Mesodermal cell (in vitro differentiated cells): Measurements from ENCODE around the gene NDST1.

Experiments
- H3K27ac ChIP-seq: 2 replicates; pipeline ENCODE4 v1.7.0; 2013; ENCODE audit warnings: mild to moderate bottlenecking, low read depth, low read length, moderate library complexity; ENCODE audit not compliant: severe bottlenecking
- H3K36me3 ChIP-seq: 2 replicates; pipeline ENCODE4 v1.7.1; 2013; ENCODE audit warnings: mild to moderate bottlenecking, low read length, moderate library complexity; ENCODE audit not compliant: control insufficient read depth, insufficient read depth
- H3K4me1 ChIP-seq: one replicate; pipeline ENCODE4 v1.7.1; 2013; ENCODE audit warnings: mild to moderate bottlenecking, low read length; ENCODE audit not compliant: insufficient read depth, control insufficient read depth, poor library complexity, severe bottlenecking
- H3K4me3 ChIP-seq: 2 replicates; pipeline ENCODE4 v1.7.0; 2013; ENCODE audit warnings: low read length, control low read depth, mild to moderate bottlenecking; ENCODE audit not compliant: insufficient read depth, poor library complexity, severe bottlenecking; ENCODE audit errors: extremely low read depth
- H3K9me3 ChIP-seq: 2 replicates; pipeline ENCODE4 v1.7.1; 2013; ENCODE audit warnings: mild to moderate bottlenecking, low read length, moderate library complexity; ENCODE audit not compliant: control insufficient read depth
- WGBS, 2 experiments: methylation state at CpG; one replicate each; pipeline ENCODE4 v1.1.5; 2013; ENCODE audit warnings: missing lambda C conversion rate in 2 of 2; ENCODE audit not compliant: insufficient coverage in 2 of 2; 5-methylcytosine and 5-hydroxymethylcytosine counted together

Gene NDST1

GRCh38 chr5:150508828-150509227 is 897 bp downstream of the NDST1 start:
- Histone ChIP-seq H3K27ac (peak overlapping the region; percentile 29), H3K4me1 (peaks cover 66% of the 10 kb centered on the region), H3K9me3 (no peaks in the 10 kb centered on the region), H3K36me3 (peaks cover 17% of the 10 kb centered on the region), H3K4me3 (no peak overlapping the region)
- WGBS, 2 experiments = 73 to 77% methylated on average over 2 to 4 of the region's 4 CpGs

- Histone ChIP-seq H3K4me3 (no peak overlapping the region), H3K9me3 (no peaks in the 10 kb centered on the region), H3K4me1 (peaks cover 62% of the 10 kb centered on the region), H3K27ac (peak overlapping the region; percentile 5), H3K36me3 (peaks cover 14% of the 10 kb centered on the region)
- WGBS, 2 experiments = 87 to 90% methylated on average over 4 to 6 of the region's 7 CpGs
Measured at GRCh38 chr5:150509992-150510391, 2.1 kb downstream of the NDST1 start.

GRCh38 chr5:150510460-150511263 is 2.7 kb downstream of the NDST1 start:
- WGBS, 2 experiments = 82 to 86% methylated on average over 10 of the region's 12 CpGs
- peak overlapping the region; percentile 5 for H3K27ac ChIP-seq
- H3K9me3 ChIP-seq = no peaks in the 10 kb centered on the region
- peaks cover 64% of the 10 kb centered on the region for H3K4me1 ChIP-seq
- peaks cover 10% of the 10 kb centered on the region for H3K36me3 ChIP-seq
- no peak overlapping the region for H3K4me3 ChIP-seq

GRCh38 chr5:150511578-150512367 is 3.8 kb downstream of the NDST1 start:
- H3K27ac ChIP-seq = peak overlapping the region; percentile 57
- H3K9me3 ChIP-seq = no peaks in the 10 kb centered on the region
- WGBS, 2 experiments = 40 to 52% methylated on average over 5 of the region's 7 CpGs
- H3K4me3 ChIP-seq = no peak overlapping the region
- H3K4me1 ChIP-seq = peaks cover 64% of the 10 kb centered on the region
- H3K36me3 ChIP-seq = peaks cover 3% of the 10 kb centered on the region

GRCh38 chr5:150512368-150512747 is 4.4 kb downstream of the NDST1 start:
- peaks cover under 1% of the 10 kb centered on the region for H3K36me3 ChIP-seq
- WGBS, 2 experiments = 86 to 90% methylated on average over 5 to 6 of the region's 6 CpGs
- no peak overlapping the region for H3K4me3 ChIP-seq
- H3K27ac ChIP-seq = no peak overlapping the region
- H3K4me1 ChIP-seq = peaks cover 58% of the 10 kb centered on the region
- H3K9me3 ChIP-seq = no peaks in the 10 kb centered on the region

GRCh38 chr5:150513375-150514309 is 5.7 kb downstream of the NDST1 start:
- Histone ChIP-seq H3K4me1 (peaks cover 52% of the 10 kb centered on the region), H3K4me3 (no peak overlapping the region), H3K27ac (no peak overlapping the region), H3K36me3 (peaks cover 7% of the 10 kb centered on the region), H3K9me3 (no peaks in the 10 kb centered on the region)
- WGBS, 2 experiments = 93 to 97% methylated on average over 13 to 14 of the region's 15 CpGs

- Histone ChIP-seq H3K9me3 (no peaks in the 10 kb centered on the region), H3K4me3 (no peak overlapping the region), H3K4me1 (peaks cover 50% of the 10 kb centered on the region), H3K27ac (peak overlapping the region; percentile 68), H3K36me3 (peaks cover 18% of the 10 kb centered on the region)
- WGBS, 2 experiments = 86 to 100% methylated on average over 2 to 3 of the region's 3 CpGs
Measured at GRCh38 chr5:150514708-150515211, 6.8 kb downstream of the NDST1 start.

GRCh38 chr5:150515446-150515845 is 7.5 kb downstream of the NDST1 start:
- H3K4me1 ChIP-seq = peaks cover 44% of the 10 kb centered on the region
- peak overlapping the region; percentile 68 for H3K27ac ChIP-seq
- 73 to 77% methylated on average over 6 of the region's 6 CpGs for WGBS, 2 experiments

GRCh38 chr5:150516011-150516410 is 8.1 kb downstream of the NDST1 start:
- H3K27ac ChIP-seq = peak overlapping the region; percentile 68
- H3K36me3 ChIP-seq = peaks cover 29% of the 10 kb centered on the region
- H3K9me3 ChIP-seq = no peaks in the 10 kb centered on the region
- H3K4me1 ChIP-seq = peaks cover 39% of the 10 kb centered on the region
- WGBS, 2 experiments = 60% methylated on average over 2 to 4 of the region's 5 CpGs
- H3K4me3 ChIP-seq = no peak overlapping the region

More at GRCh38 chr5:150515446-150515845, 7.5 kb downstream of the NDST1 start:
- Histone ChIP-seq H3K36me3 (peaks cover 25% of the 10 kb centered on the region), H3K4me3 (no peak overlapping the region), H3K9me3 (no peaks in the 10 kb centered on the region)
